SK-N-SH (cell line): Measurements from ENCODE around the gene PLK3. TPM values are rescaled to one million over a fixed set of nuclear protein-coding genes. Genes with fewer than 3 reads are reported as not detected.

ENCODE experiments used
- CTCF ChIA-PET: fragments of 300-600, 350-600 bp; formaldehyde crosslinking; extraction: SDS; loops from one replicate; lab custom pipeline; 2021; lab: Yijun Ruan, JAX
- POLR2A ChIA-PET: fragments of 350-600 bp; sonication (Branson Sonifier 250); formaldehyde crosslinking; extraction: SDS; loops from one replicate; lab custom pipeline; 2020; ENCODE audit warnings: antibody characterized with exemption, inconsistent platforms; lab: Yijun Ruan, JAX
- DNase-seq: peaks from one replicate; pipeline ENCODE4 v3.0.0; 2012
- H2AFZ ChIP-seq: fragments of 200-600 bp; sonication (generic); 2 replicates; pipeline ENCODE4 v1.8.1; 2016; ENCODE audit warnings: antibody characterized with exemption, mild to moderate bottlenecking, low read depth
- H3F3A ChIP-seq: fragments of 200-600 bp; sonication (generic); replicated peaks from 2 replicates; pipeline ENCODE3; 2016; ENCODE audit warnings: antibody characterized with exemption, mild to moderate bottlenecking; ENCODE audit not compliant: insufficient read depth
- H3K27ac ChIP-seq, 2 experiments: fragments of 200-500 bp in 1 of 2; fragments of 200-600 bp in 1 of 2; sonication (Bioruptor generic) in 1 of 2; sonication (generic), shearing (Covaris generic) in 1 of 2; 2 replicates each; pipeline versions ENCODE4 v1.5.1 to v1.6.1; 2014 to 2016; ENCODE audit warnings: low read depth in 2 of 2, inconsistent platforms in 1 of 2, low read length in 1 of 2, mild to moderate bottlenecking in 1 of 2, mixed read lengths in 1 of 2
- H3K27me3 ChIP-seq: fragments of 200-600 bp; sonication (generic), shearing (Covaris generic); 2 replicates; pipeline ENCODE4 v1.6.1; 2016; ENCODE audit warnings: mixed run types; ENCODE audit not compliant: insufficient read depth
- H3K36me3 ChIP-seq, 2 experiments: fragments of 200-500 bp in 1 of 2; fragments of 200-600 bp in 1 of 2; sonication (Bioruptor generic) in 1 of 2; sonication (generic) in 1 of 2; replicated peaks in 1 of 2; 2 replicates each; pipeline versions ENCODE3 to v1.5.1; 2014 to 2016; ENCODE audit warnings: low read length in 1 of 2, mild to moderate bottlenecking in 1 of 2; ENCODE audit not compliant: insufficient read depth in 2 of 2, control insufficient read depth in 1 of 2
- H3K4me1 ChIP-seq, 2 experiments: fragments of 200-500 bp in 1 of 2; fragments of 200-600 bp in 1 of 2; sonication (Bioruptor generic) in 1 of 2; sonication (generic), shearing (Covaris generic) in 1 of 2; 2 replicates each; pipeline versions ENCODE4 v1.5.1 to v1.6.1; 2014 to 2016; ENCODE audit warnings: low read depth in 1 of 2, low read length in 1 of 2, mixed run types in 1 of 2; ENCODE audit not compliant: insufficient read depth in 2 of 2, control insufficient read depth in 1 of 2
- H3K4me2 ChIP-seq: fragments of 200-600 bp; sonication (generic), shearing (Covaris generic); 2 replicates; pipeline ENCODE4 v1.6.1; 2017; ENCODE audit warnings: mixed run types
- H3K4me3 ChIP-seq, 2 experiments: fragments of 200-500 bp in 1 of 2; fragments of 200-600 bp in 1 of 2; sonication (Bioruptor generic) in 1 of 2; sonication (generic), shearing (Covaris generic) in 1 of 2; 2 replicates each; pipeline versions ENCODE4 v1.5.1 to v1.8.1; 2014 to 2016; ENCODE audit warnings: low read depth in 2 of 2, inconsistent platforms in 1 of 2, low read length in 1 of 2, mild to moderate bottlenecking in 1 of 2, mixed read lengths in 1 of 2, moderate library complexity in 1 of 2
- H3K79me2 ChIP-seq: fragments of 200-600 bp; sonication (generic); 2 replicates; pipeline ENCODE4 v1.8.1; 2017; ENCODE audit warnings: mild to moderate bottlenecking; ENCODE audit not compliant: insufficient read depth
- H3K9ac ChIP-seq: fragments of 200-600 bp; sonication (generic); 2 replicates; pipeline ENCODE4 v1.6.1; 2017; ENCODE audit warnings: mixed run types
- H3K9me2 ChIP-seq: fragments of 200-600 bp; sonication (generic); 2 replicates; pipeline ENCODE4 v1.6.1; 2017; ENCODE audit warnings: mixed run types
- H3K9me3 ChIP-seq: fragments of 200-600 bp; sonication (generic); 2 replicates; pipeline ENCODE4 v1.6.1; 2017; ENCODE audit warnings: mixed run types, mild to moderate bottlenecking, moderate library complexity
- H4K20me1 ChIP-seq: fragments of 200-600 bp; sonication (generic); 2 replicates; pipeline ENCODE4 v1.6.1; 2017; ENCODE audit warnings: mild to moderate bottlenecking, mixed run types; ENCODE audit not compliant: insufficient read depth
- CHD2 ChIP-seq: fragments of 150-350 bp; IDR thresholded peaks from 2 replicates; pipeline ENCODE4 v1.6.1; 2018; ENCODE audit warnings: low read length; ENCODE audit not compliant: partially characterized antibody
- CTCF ChIP-seq: fragments of 200-600 bp; sonication (generic); IDR thresholded peaks from 2 replicates; pipeline ENCODE4 v1.6.1; 2017; ENCODE audit warnings: antibody characterized with exemption, mild to moderate bottlenecking, moderate library complexity
- ELF1 ChIP-seq: IDR thresholded peaks from 2 replicates; pipeline ENCODE4 v1.4.0; 2012
- FOSL2 ChIP-seq: IDR thresholded peaks from 2 replicates; pipeline ENCODE4 v1.4.0; 2012; ENCODE audit warnings: low read depth, mild to moderate bottlenecking, moderate library complexity, borderline replicate concordance
- FOXM1 ChIP-seq: IDR thresholded peaks from 2 replicates; pipeline ENCODE4 v1.4.0; 2012; ENCODE audit warnings: low read depth, mild to moderate bottlenecking
- GATA2 ChIP-seq: sonication (generic); formaldehyde crosslinking; IDR thresholded peaks from 2 replicates; pipeline ENCODE4 v1.5.0; 2020; ENCODE audit warnings: mild to moderate bottlenecking, missing genetic modification reagents
- MAX ChIP-seq: IDR thresholded peaks from 2 replicates; pipeline ENCODE4 v1.4.0; 2012; ENCODE audit warnings: low read depth
- MXI1 ChIP-seq: IDR thresholded peaks from 2 replicates; pipeline ENCODE4 v1.6.1; 2012; ENCODE audit warnings: mild to moderate bottlenecking, low read depth, low read length, improper control_type of control experiment
- RCOR1 ChIP-seq: fragments of 150-350 bp; IDR thresholded peaks from 2 replicates; pipeline ENCODE4 v1.6.1; 2017; ENCODE audit warnings: antibody characterized with exemption, low read length
- REST ChIP-seq: IDR thresholded peaks from 2 replicates; pipeline ENCODE4 v1.6.1; 2012; ENCODE audit warnings: mild to moderate bottlenecking, low read depth, low read length, moderate library complexity
- SIN3A ChIP-seq: IDR thresholded peaks from 2 replicates; pipeline ENCODE4 v1.6.1; 2012; ENCODE audit warnings: low read depth, mild to moderate bottlenecking, low read length, moderate library complexity, borderline replicate concordance
- TAF1 ChIP-seq: IDR thresholded peaks from 2 replicates; pipeline ENCODE4 v1.6.1; 2012; ENCODE audit warnings: low read depth, mild to moderate bottlenecking, low read length, moderate library complexity, borderline replicate concordance
- TCF12 ChIP-seq: IDR thresholded peaks from 2 replicates; pipeline ENCODE4 v1.4.0; 2012
- YY1 ChIP-seq: IDR thresholded peaks from 2 replicates; pipeline ENCODE4 v1.4.0; 2012; ENCODE audit warnings: low read depth, mild to moderate bottlenecking
- WGBS: methylation state at CpG from one replicate; pipeline ENCODE4 v1.1.6; 2017; ENCODE audit warnings: low lambda C conversion rate; 5-methylcytosine and 5-hydroxymethylcytosine counted together
- polyA plus RNA-seq, 3 experiments: library from polyadenylated mRNA; depleted of rRNA; stranded (reverse); fragments of >200 nt; gene quantifications; 2 replicates each; pipeline ENCODE4 v1.2.3, GENCODE V29; 2012

PLK3 gene
- polyA plus RNA-seq, 1 of the 3 experiments (the other 2 are of a cell fraction): 82.8 TPM

GRCh38 chr1:44826375-44827196, 26.4 kb downstream of the PLK3 start:
- H3F3A ChIP-seq: peaks cover 4% of the 10 kb centered on the region
- DNase-seq: peak; percentile 20
- H3K9me3 ChIP-seq: no peaks in the 10 kb centered on the region
- no peak overlapping the region for H3K27ac ChIP-seq
- no peak overlapping the region for H3K9ac ChIP-seq
- H3K9me2 ChIP-seq: no peaks in the 10 kb centered on the region
- no peaks in the 10 kb centered on the region for H3K36me3 ChIP-seq
- no peak overlapping the region for H3K4me2 ChIP-seq
- H3K4me3 ChIP-seq: no peak overlapping the region
- no peaks in the 10 kb centered on the region for H3K4me1 ChIP-seq
- H4K20me1 ChIP-seq: no peaks in the 10 kb centered on the region
- TF ChIP-seq CHD2 (no peak), MXI1 (no peak), RCOR1 (no peak), MAX (no peak), FOSL2 (no peak), GATA2 (CRISPR knock-in tag) (no peak), CTCF (no peak), ELF1 (no peak), TAF1 (no peak), SIN3A (no peak)
- ChIA-PET CTCF (interaction anchor here (0.9 to 2.0 kb wide), 2 partner anchors 9 to 188 kb away, joined by 3 to 5 read pairs; no protein-coding TSS in a partner anchor), POLR2A (interaction anchor here (1.4 kb wide), 1 partner anchor 51 kb away, joined by 4 read pairs; the partner anchor contains the start of gene RPS8)
- no peaks in the 10 kb centered on the region for H3K79me2 ChIP-seq
- 88% methylated on average over 20 of the region's 24 CpGs for WGBS
- no peaks in the 10 kb centered on the region for H3K27me3 ChIP-seq
- no peak overlapping the region for H2AFZ ChIP-seq

- POLR2A ChIA-PET: interaction anchor here (1.4 kb wide), 1 partner anchor 52 kb away, joined by 4 read pairs; the partner anchor contains the start of gene RPS8
- 91% methylated on average over 20 of the region's 28 CpGs for WGBS
- no peaks in the 10 kb centered on the region for H3K4me1 ChIP-seq
- TF ChIP-seq TCF12 (no peak), REST (no peak), FOXM1 (no peak), RCOR1 (no peak), ELF1 (no peak), CTCF (no peak), CHD2 (no peak), SIN3A (no peak), YY1 (no peak), FOSL2 (no peak)
These were observed 27.2 kb downstream of the PLK3 start for GRCh38 chr1:44827197-44828002.

More at GRCh38 chr1:44827197-44828002, 27.2 kb downstream of the PLK3 start:
- H3K9me2 ChIP-seq: no peaks in the 10 kb centered on the region
- no peaks in the 10 kb centered on the region for H3K36me3 ChIP-seq
- no peak overlapping the region for H3K4me2 ChIP-seq
- H3K27ac ChIP-seq: no peak overlapping the region
- DNase-seq: peak; percentile 33
- H3F3A ChIP-seq: no peaks in the 10 kb centered on the region
- no peak overlapping the region for H3K4me3 ChIP-seq
- CTCF ChIA-PET: interaction anchor here (0.9 to 2.0 kb wide), 2 partner anchors 8 to 187 kb away, joined by 3 to 5 read pairs; no protein-coding TSS in a partner anchor
- H3K27me3 ChIP-seq: no peaks in the 10 kb centered on the region
- no peak overlapping the region for H2AFZ ChIP-seq
- H4K20me1 ChIP-seq: no peaks in the 10 kb centered on the region
- H3K9ac ChIP-seq: no peak overlapping the region
- H3K79me2 ChIP-seq: no peaks in the 10 kb centered on the region
- H3K9me3 ChIP-seq: no peaks in the 10 kb centered on the region
